Measurements from ENCODE around the gene AQP1. TPM values are rescaled to one million over a fixed set of nuclear protein-coding genes. Genes with fewer than 3 reads are reported as not detected.

The AQP1 gene
- total RNA-seq, 1 donor from 2014 or later = 6.7 TPM

DNA sequence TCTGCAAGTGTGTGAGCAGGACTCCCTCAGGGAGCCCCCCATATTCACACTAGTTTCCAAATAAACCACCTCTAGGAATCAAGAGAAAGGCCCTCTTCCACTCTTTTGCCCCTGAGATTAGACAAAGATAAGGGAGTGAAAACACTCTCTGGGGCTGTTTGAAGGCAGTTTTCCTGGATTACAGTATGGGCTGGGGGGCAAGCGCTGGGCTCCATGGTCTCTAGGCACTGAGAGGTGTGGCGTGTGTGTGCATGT, 1.0 kb downstream of the AQP1 start:
- H3K27ac Mint-ChIP-seq (ENCODE audit: unreplicated experiment) = no peak overlapping the region

DNA sequence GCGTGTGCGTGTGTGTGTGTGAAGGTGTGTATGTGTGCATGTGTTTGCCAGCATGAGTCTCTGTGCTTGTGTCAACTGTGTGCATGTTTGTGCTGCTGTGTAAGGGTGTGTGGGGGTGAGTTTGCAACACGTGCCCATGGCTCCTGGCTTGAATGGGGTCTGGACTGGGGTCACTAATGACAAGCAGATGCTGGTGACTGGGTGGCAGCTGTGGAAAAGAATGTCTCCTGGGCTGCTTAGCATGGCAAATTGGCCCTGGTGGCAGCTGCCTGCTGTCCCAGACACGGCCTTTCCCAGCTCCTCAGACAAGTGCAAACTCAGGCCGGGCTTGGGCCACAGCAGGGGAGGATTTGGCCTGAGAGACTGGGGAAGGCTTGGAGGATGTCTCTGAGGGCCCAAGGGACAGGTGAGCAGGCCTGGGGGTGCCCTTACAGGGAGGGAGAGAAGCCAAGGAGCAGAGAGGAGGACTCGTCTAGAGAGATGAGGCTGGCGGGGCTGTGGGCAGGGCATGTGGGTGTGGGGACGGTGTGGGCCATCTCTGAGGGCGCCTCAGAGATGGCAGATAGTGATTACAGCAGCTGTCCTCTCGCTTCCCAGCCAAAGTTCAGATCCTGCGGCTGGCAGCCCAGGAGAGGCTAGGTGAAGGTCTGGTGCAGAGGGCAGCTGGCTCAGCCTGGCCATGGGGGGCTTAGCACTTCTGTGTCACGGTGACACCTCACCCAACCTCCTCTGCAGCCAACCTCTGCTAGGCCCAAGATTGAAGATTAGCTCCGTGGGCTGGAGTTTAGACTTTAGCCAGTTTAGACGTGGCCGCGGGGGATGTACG, 1.5 kb downstream of the AQP1 start:
- H3K36me3 Mint-ChIP-seq (ENCODE audit: unreplicated experiment) = no peaks in the 10 kb centered on the region
- peak overlapping the region; percentile 58 for H3K27ac Mint-ChIP-seq (ENCODE audit: unreplicated experiment)
- no peak overlapping the region for H3K4me3 Mint-ChIP-seq (ENCODE audit: unreplicated experiment)
- TF ChIP-seq, protein P1, sequence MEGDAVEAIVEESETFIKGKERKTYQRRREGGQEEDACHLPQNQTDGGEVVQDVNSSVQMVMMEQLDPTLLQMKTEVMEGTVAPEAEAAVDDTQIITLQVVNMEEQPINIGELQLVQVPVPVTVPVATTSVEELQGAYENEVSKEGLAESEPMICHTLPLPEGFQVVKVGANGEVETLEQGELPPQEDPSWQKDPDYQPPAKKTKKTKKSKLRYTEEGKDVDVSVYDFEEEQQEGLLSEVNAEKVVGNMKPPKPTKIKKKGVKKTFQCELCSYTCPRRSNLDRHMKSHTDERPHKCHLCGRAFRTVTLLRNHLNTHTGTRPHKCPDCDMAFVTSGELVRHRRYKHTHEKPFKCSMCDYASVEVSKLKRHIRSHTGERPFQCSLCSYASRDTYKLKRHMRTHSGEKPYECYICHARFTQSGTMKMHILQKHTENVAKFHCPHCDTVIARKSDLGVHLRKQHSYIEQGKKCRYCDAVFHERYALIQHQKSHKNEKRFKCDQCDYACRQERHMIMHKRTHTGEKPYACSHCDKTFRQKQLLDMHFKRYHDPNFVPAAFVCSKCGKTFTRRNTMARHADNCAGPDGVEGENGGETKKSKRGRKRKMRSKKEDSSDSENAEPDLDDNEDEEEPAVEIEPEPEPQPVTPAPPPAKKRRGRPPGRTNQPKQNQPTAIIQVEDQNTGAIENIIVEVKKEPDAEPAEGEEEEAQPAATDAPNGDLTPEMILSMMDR (IDR thresholded peaks at IDR 0.05) = no peak
- no peaks in the 10 kb centered on the region for H3K9me3 Mint-ChIP-seq (ENCODE audit: unreplicated experiment)
- no peak for DNase-seq (ENCODE audit: extremely low spot score, unreplicated experiment)
- H3K27me3 Mint-ChIP-seq (ENCODE audit: unreplicated experiment) = no peaks in the 10 kb centered on the region
- peaks cover 31% of the 10 kb centered on the region for H3K4me1 Mint-ChIP-seq (ENCODE audit: unreplicated experiment)

More for the DNA sequence above, 1.0 kb downstream of the AQP1 start:
- Mint-ChIP-seq H3K4me1 (ENCODE audit: unreplicated experiment) (peaks cover 31% of the 10 kb centered on the region), H3K36me3 (ENCODE audit: unreplicated experiment) (no peaks in the 10 kb centered on the region), H3K27me3 (ENCODE audit: unreplicated experiment) (no peaks in the 10 kb centered on the region), H3K9me3 (ENCODE audit: unreplicated experiment) (no peaks in the 10 kb centered on the region), H3K4me3 (ENCODE audit: unreplicated experiment) (peak overlapping the region; percentile 26)
- TF ChIP-seq, protein P1 (IDR thresholded peaks at IDR 0.05) = no peak
- DNase-seq (ENCODE audit: extremely low spot score, unreplicated experiment) = no peak

DNA sequence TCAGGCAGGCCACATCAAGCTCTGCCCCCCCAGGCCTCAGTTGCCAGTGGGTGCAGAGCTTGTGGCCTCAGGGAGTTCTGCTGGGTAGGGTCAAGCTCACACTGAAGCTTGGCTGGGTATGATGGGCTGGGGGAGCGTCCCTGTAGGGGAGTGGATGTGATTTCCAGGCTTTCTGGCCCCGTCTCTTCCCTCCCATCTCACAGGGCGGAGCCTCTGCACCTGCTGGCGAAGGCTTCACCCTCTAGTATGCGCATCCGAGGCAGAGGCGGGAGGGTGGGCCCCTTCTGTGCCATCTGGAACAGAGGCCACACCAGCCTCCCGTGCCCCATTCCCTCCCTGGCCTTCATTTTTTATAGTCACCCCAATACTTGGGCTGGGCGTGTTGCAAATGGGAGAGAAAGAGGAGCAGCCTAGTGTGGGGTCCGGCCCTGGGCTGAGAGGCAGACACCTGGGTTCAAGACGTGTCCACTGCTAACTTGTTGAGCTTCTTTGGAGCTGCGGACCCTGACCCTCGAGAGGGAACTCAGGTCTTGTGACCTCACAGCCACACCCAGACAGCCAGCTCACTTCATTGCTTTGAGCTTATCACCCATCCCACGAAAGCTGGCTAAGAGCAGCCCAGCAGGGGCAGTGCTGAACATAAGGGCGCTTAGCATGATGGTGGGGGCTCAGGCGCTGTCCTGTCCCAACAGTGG, 2.3 kb downstream of the AQP1 start:
- TF ChIP-seq, protein P1 (IDR thresholded peaks at IDR 0.05) = no peak
- Mint-ChIP-seq H3K4me3 (ENCODE audit: unreplicated experiment) (no peak overlapping the region), H3K27ac (ENCODE audit: unreplicated experiment) (no peak overlapping the region), H3K27me3 (ENCODE audit: unreplicated experiment) (no peaks in the 10 kb centered on the region), H3K9me3 (ENCODE audit: unreplicated experiment) (no peaks in the 10 kb centered on the region), H3K4me1 (ENCODE audit: unreplicated experiment) (peaks cover 31% of the 10 kb centered on the region), H3K36me3 (ENCODE audit: unreplicated experiment) (no peaks in the 10 kb centered on the region)
- no peak for DNase-seq (ENCODE audit: extremely low spot score, unreplicated experiment)

GRCh38 chr7:30914596-30914995, 2.9 kb downstream of the AQP1 start:
- Mint-ChIP-seq H3K27me3 (ENCODE audit: unreplicated experiment) (no peaks in the 10 kb centered on the region), H3K9me3 (ENCODE audit: unreplicated experiment) (no peaks in the 10 kb centered on the region), H3K4me3 (ENCODE audit: unreplicated experiment) (no peak overlapping the region), H3K4me1 (ENCODE audit: unreplicated experiment) (peaks cover 31% of the 10 kb centered on the region), H3K36me3 (ENCODE audit: unreplicated experiment) (no peaks in the 10 kb centered on the region), H3K27ac (ENCODE audit: unreplicated experiment) (no peak overlapping the region)
- TF ChIP-seq, protein P1 (IDR thresholded peaks at IDR 0.05) = no peak
- DNase-seq (ENCODE audit: extremely low spot score, unreplicated experiment) = no peak

- no peaks in the 10 kb centered on the region for H3K27me3 Mint-ChIP-seq (ENCODE audit: unreplicated experiment)
- no peaks in the 10 kb centered on the region for H3K9me3 Mint-ChIP-seq (ENCODE audit: unreplicated experiment)
- H3K4me1 Mint-ChIP-seq (ENCODE audit: unreplicated experiment) = peaks cover 35% of the 10 kb centered on the region
- H3K4me3 Mint-ChIP-seq (ENCODE audit: unreplicated experiment) = no peak overlapping the region
- DNase-seq (ENCODE audit: extremely low spot score, unreplicated experiment) = no peak
- H3K27ac Mint-ChIP-seq (ENCODE audit: unreplicated experiment) = no peak overlapping the region
- TF ChIP-seq, protein P1 (IDR thresholded peaks at IDR 0.05) = no peak
- H3K36me3 Mint-ChIP-seq (ENCODE audit: unreplicated experiment) = no peaks in the 10 kb centered on the region
Observed at GRCh38 chr7:30915005-30915601, 3.5 kb downstream of the AQP1 start.
